MM.1S (cell line): Measurements from ENCODE around the gene NUP214.

Experiments
- CTCF ChIP-seq: fragments of 300-600 bp; sonication (generic); IDR thresholded peaks from 2 replicates; pipeline ENCODE4 v1.5.1; 2016; ENCODE audit warnings: antibody characterized with exemption, low read length, mixed read lengths
- EZH2 ChIP-seq: fragments of 300-600 bp; sonication (generic); optimal IDR thresholded peaks from 2 replicates; pipeline ENCODE3; 2017; ENCODE audit warnings: low read depth, mild to moderate bottlenecking, antibody characterized with exemption, low read length, mixed read lengths

GRCh38 chr9:131177898-131178297 lies 52.5 kb downstream of the NUP214 start:
- TF ChIP-seq CTCF, result no peak
- TF ChIP-seq EZH2, result no peak
